ENCODE results near the gene MTCL1. TPM values are rescaled to one million over a fixed set of nuclear protein-coding genes. Genes with fewer than 3 reads are reported as not detected.

MTCL1 gene
- total RNA-seq, 3 donors from 2014 or later (not counting 1 experiment from before 2014, with no cell fraction given) = 0.38 to 1.5 (median 0.43) TPM

DNA sequence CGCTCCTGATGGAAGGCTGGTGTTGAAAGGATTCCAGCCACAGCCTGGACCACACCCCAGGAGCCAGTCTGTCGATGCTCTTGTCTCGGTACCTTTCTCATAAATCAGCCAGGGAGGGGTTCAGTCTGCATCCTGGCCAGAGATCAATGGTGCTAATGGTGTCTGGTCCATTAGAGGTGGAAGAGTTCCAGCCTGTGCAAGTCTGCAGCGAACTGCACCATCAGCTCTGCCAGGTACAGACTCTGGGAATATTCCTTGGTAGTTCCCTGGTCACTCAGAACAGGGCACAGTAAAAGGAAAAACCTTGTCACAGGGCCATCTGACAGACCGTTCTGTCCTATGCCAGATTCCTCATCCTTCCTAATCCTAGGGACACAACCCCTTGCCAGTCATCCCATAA lies 164.3 kb downstream of the MTCL1 start:
- H3K27me3 Mint-ChIP-seq (ENCODE audit: low read depth in 2 of 2) = peaks cover 5 to 8% of the 10 kb centered on the region in 2 donors
- DNase-seq (no peak), ATAC-seq (no peak)
- Histone ChIP-seq H3K4me3 (ENCODE audit: low read length) (no peak overlapping the region), H3K27ac (ENCODE audit: low read length) (no peak overlapping the region), H3K36me3 (ENCODE audit: control insufficient read depth, insufficient read depth, low read length) (no peaks in the 10 kb centered on the region), H3K27me3 (ENCODE audit: control insufficient read depth, insufficient read depth, low read length) (no peaks in the 10 kb centered on the region), H3K9me3 (ENCODE audit: control insufficient read depth, insufficient read depth, low read length) (no peaks in the 10 kb centered on the region), H3K4me1 (ENCODE audit: control insufficient read depth, insufficient read depth, low read length) (no peaks in the 10 kb centered on the region)
- intact Hi-C loops (cut with micrococcal nuclease) = no loop called here
- H3K9me3 Mint-ChIP-seq = no peaks in the 10 kb centered on the region
- TF ChIP-seq, protein P1, sequence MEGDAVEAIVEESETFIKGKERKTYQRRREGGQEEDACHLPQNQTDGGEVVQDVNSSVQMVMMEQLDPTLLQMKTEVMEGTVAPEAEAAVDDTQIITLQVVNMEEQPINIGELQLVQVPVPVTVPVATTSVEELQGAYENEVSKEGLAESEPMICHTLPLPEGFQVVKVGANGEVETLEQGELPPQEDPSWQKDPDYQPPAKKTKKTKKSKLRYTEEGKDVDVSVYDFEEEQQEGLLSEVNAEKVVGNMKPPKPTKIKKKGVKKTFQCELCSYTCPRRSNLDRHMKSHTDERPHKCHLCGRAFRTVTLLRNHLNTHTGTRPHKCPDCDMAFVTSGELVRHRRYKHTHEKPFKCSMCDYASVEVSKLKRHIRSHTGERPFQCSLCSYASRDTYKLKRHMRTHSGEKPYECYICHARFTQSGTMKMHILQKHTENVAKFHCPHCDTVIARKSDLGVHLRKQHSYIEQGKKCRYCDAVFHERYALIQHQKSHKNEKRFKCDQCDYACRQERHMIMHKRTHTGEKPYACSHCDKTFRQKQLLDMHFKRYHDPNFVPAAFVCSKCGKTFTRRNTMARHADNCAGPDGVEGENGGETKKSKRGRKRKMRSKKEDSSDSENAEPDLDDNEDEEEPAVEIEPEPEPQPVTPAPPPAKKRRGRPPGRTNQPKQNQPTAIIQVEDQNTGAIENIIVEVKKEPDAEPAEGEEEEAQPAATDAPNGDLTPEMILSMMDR (IDR thresholded peaks at IDR 0.05) = no peak
- H3K36me3 Mint-ChIP-seq = no peaks in the 10 kb centered on the region
- no peaks in the 10 kb centered on the region for H3K4me1 Mint-ChIP-seq
- H3K4me3 Mint-ChIP-seq = no peak overlapping the region
- no peak overlapping the region for H3K27ac Mint-ChIP-seq
- WGBS (ENCODE audit: insufficient coverage) = 79% methylated on average over 5 of the region's 5 CpGs

GRCh38 chr18:8870528-8870927 lies 165.2 kb downstream of the MTCL1 start:
- H3K27ac ChIP-seq (ENCODE audit: low read length) = no peak overlapping the region
- H3K9me3 ChIP-seq (ENCODE audit: control insufficient read depth, insufficient read depth, low read length) = no peaks in the 10 kb centered on the region
- intact Hi-C loops (cut with micrococcal nuclease) = no loop called here
- H3K36me3 ChIP-seq (ENCODE audit: control insufficient read depth, insufficient read depth, low read length) = no peaks in the 10 kb centered on the region
- no peaks in the 10 kb centered on the region for H3K4me1 Mint-ChIP-seq
- H3K27ac Mint-ChIP-seq = no peak overlapping the region
- 94% methylated on average over 5 of the region's 5 CpGs for WGBS (ENCODE audit: insufficient coverage)
- H3K4me1 ChIP-seq (ENCODE audit: control insufficient read depth, insufficient read depth, low read length) = no peaks in the 10 kb centered on the region
- H3K4me3 ChIP-seq (ENCODE audit: low read length) = no peak overlapping the region
- H3K9me3 Mint-ChIP-seq = no peaks in the 10 kb centered on the region
- peaks cover 8 to 10% of the 10 kb centered on the region in 2 donors for H3K27me3 Mint-ChIP-seq (ENCODE audit: low read depth in 2 of 2)
- H3K27me3 ChIP-seq (ENCODE audit: control insufficient read depth, insufficient read depth, low read length) = no peaks in the 10 kb centered on the region
- no peak for ATAC-seq
- TF ChIP-seq, protein P1 (IDR thresholded peaks at IDR 0.05) = no peak
- no peaks in the 10 kb centered on the region for H3K36me3 Mint-ChIP-seq
- no peak overlapping the region for H3K4me3 Mint-ChIP-seq
- DNase-seq = no peak

DNA sequence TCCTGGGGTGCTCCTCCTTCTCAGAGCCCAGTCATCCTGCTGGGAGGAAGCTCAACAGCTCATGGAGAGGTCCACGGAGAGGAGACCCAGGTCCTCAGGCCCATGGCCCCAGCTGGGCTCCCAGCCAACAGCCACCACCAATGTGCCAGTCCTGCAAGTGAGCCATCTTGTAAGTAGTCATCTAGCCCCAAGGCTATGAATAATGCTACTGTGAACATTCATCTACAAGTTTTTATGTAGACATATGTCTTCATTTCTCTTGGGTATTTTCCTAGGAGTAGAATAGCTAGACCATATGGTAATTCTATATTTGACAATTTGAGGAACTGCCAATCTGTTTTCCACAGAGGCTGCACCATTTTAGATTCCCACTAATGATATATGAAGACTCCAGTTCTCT lies 166.1 kb downstream of the MTCL1 start:
- Mint-ChIP-seq H3K4me3 (no peak overlapping the region), H3K27ac (no peak overlapping the region), H3K9me3 (no peaks in the 10 kb centered on the region), H3K36me3 (no peaks in the 10 kb centered on the region), H3K4me1 (no peaks in the 10 kb centered on the region), H3K27me3 (ENCODE audit: low read depth in 2 of 2) (peaks cover 8% of the 10 kb centered on the region in 2 donors)
- no peaks in the 10 kb centered on the region for H3K4me1 ChIP-seq (ENCODE audit: control insufficient read depth, insufficient read depth, low read length)
- DNase-seq = no peak
- H3K27me3 ChIP-seq (ENCODE audit: control insufficient read depth, insufficient read depth, low read length) = no peaks in the 10 kb centered on the region
- H3K4me3 ChIP-seq (ENCODE audit: low read length) = no peak overlapping the region
- no peaks in the 10 kb centered on the region for H3K36me3 ChIP-seq (ENCODE audit: control insufficient read depth, insufficient read depth, low read length)
- H3K9me3 ChIP-seq (ENCODE audit: control insufficient read depth, insufficient read depth, low read length) = no peaks in the 10 kb centered on the region
- WGBS (ENCODE audit: insufficient coverage) = 73% methylated on average over 1 of the region's 1 CpG
- TF ChIP-seq, protein P1 (IDR thresholded peaks at IDR 0.05) = no peak
- ATAC-seq = no peak
- no peak overlapping the region for H3K27ac ChIP-seq (ENCODE audit: low read length)
- intact Hi-C loops (cut with micrococcal nuclease) = no loop called here

GRCh38 chr18:8874872-8875271 lies 169.5 kb downstream of the MTCL1 start:
- no peaks in the 10 kb centered on the region for H3K36me3 Mint-ChIP-seq
- TF ChIP-seq, protein P1 (IDR thresholded peaks at IDR 0.05) = no peak
- H3K4me1 Mint-ChIP-seq = no peaks in the 10 kb centered on the region
- Histone ChIP-seq H3K27me3 (ENCODE audit: control insufficient read depth, insufficient read depth, low read length) (no peaks in the 10 kb centered on the region), H3K4me3 (ENCODE audit: low read length) (no peak overlapping the region), H3K36me3 (ENCODE audit: control insufficient read depth, insufficient read depth, low read length) (no peaks in the 10 kb centered on the region), H3K27ac (ENCODE audit: low read length) (no peak overlapping the region), H3K9me3 (ENCODE audit: control insufficient read depth, insufficient read depth, low read length) (no peaks in the 10 kb centered on the region), H3K4me1 (ENCODE audit: control insufficient read depth, insufficient read depth, low read length) (no peaks in the 10 kb centered on the region)
- 63% methylated on average over 7 of the region's 7 CpGs for WGBS (ENCODE audit: insufficient coverage)
- no peak overlapping the region for H3K4me3 Mint-ChIP-seq
- intact Hi-C loops (cut with micrococcal nuclease) = no loop called here
- H3K27me3 Mint-ChIP-seq (ENCODE audit: low read depth in 2 of 2) = peaks cover 0 to 7% of the 10 kb centered on the region in 2 donors
- DNase-seq (no peak), ATAC-seq (no peak)
- no peaks in the 10 kb centered on the region for H3K9me3 Mint-ChIP-seq
- H3K27ac Mint-ChIP-seq = no peak overlapping the region

Data from natural killer cell (primary cell).